WTC11 (cell line): ENCODE measurements around the gene YARS2. TPM values are rescaled to one million over a fixed set of nuclear protein-coding genes. Genes with fewer than 3 reads are reported as not detected.

Source experiments
- ATAC-seq: fragments of 200-7000 bp; cut with Tn5 transposase; 2 replicates; pipeline ENCODE4 v1.10.0; 2021; ENCODE audit warnings: mild to moderate bottlenecking, moderate library complexity
- CTCF ChIA-PET: fragments of 300-600 bp; sonication (Branson Sonifier 250); formaldehyde crosslinking; loops from one replicate; lab custom pipeline; 2021; ENCODE audit warnings: antibody characterized with exemption; lab: Charles Lee
- POLR2A ChIA-PET: fragments of 350-600 bp; sonication (Branson Sonifier 250); formaldehyde crosslinking; loops from one replicate; lab custom pipeline; 2021; ENCODE audit warnings: antibody characterized with exemption; lab: Charles Lee
- DNase-seq: peaks from one replicate; pipeline ENCODE4 v3.0.0; 2021; ENCODE audit warnings: low spot score
- H3K27ac Mint-ChIP-seq: 2 replicates; pipeline ENCODE4 v1.8.0; 2021; ENCODE audit warnings: mixed read lengths
- H3K27me3 Mint-ChIP-seq: 2 replicates; pipeline ENCODE4 v1.8.0; 2021; ENCODE audit warnings: low read depth, mild to moderate bottlenecking, moderate library complexity, mixed read lengths
- H3K36me3 Mint-ChIP-seq: 2 replicates; pipeline ENCODE4 v1.8.0; 2021; ENCODE audit warnings: mixed read lengths
- H3K4me1 Mint-ChIP-seq: 2 replicates; pipeline ENCODE4 v1.8.0; 2022; ENCODE audit warnings: mixed read lengths
- H3K4me3 Mint-ChIP-seq: 2 replicates; pipeline ENCODE4 v1.8.0; 2021; ENCODE audit warnings: mild to moderate bottlenecking, moderate library complexity, mixed read lengths
- H3K9me3 Mint-ChIP-seq: 2 replicates; pipeline ENCODE4 v1.8.0; 2021; ENCODE audit warnings: mixed read lengths
- AR ChIP-seq: fragments of 250-450 bp; sonication (Bioruptor Pico); IDR thresholded peaks from 2 replicates; pipeline ENCODE4 v1.9.0; 2021; ENCODE audit warnings: mild to moderate bottlenecking
- ATF2 ChIP-seq: sonication (generic); formaldehyde crosslinking; IDR thresholded peaks from 2 replicates; pipeline ENCODE4 v1.8.1; 2022; ENCODE audit warnings: low read depth, missing genetic modification reagents, borderline replicate concordance
- ATF6 ChIP-seq: sonication (generic); formaldehyde crosslinking; IDR thresholded peaks from 2 replicates; pipeline ENCODE4 v1.8.1; 2023; ENCODE audit warnings: mild to moderate bottlenecking, missing genetic modification reagents
- FOXK1 ChIP-seq: sonication (generic); formaldehyde crosslinking; IDR thresholded peaks from 2 replicates; pipeline ENCODE4 v1.8.0; 2022; ENCODE audit warnings: mild to moderate bottlenecking, moderate library complexity, missing genetic modification reagents
- FOXP1 ChIP-seq: sonication (generic); formaldehyde crosslinking; IDR thresholded peaks from 2 replicates; pipeline ENCODE4 v1.8.0; 2022; ENCODE audit warnings: missing genetic modification reagents, mild to moderate bottlenecking, moderate library complexity, borderline replicate concordance
- GABPB1 ChIP-seq: sonication (generic); formaldehyde crosslinking; IDR thresholded peaks from 2 replicates; pipeline ENCODE4 v1.8.1; 2023; ENCODE audit warnings: mild to moderate bottlenecking, missing genetic modification reagents
- HMGA2 ChIP-seq: fragments of 250-450 bp; sonication (Bioruptor Pico); IDR thresholded peaks from 2 replicates; pipeline ENCODE4 v1.4.0; 2021; ENCODE audit warnings: mild to moderate bottlenecking, moderate library complexity
- NR2C2 ChIP-seq: sonication (generic); formaldehyde crosslinking; IDR thresholded peaks from 2 replicates; pipeline ENCODE4 v1.8.0; 2022; ENCODE audit warnings: mild to moderate bottlenecking, missing genetic modification reagents
- NR3C1 ChIP-seq: sonication (generic); formaldehyde crosslinking; conservative IDR thresholded peaks from 2 replicates; pipeline ENCODE4 v1.8.1; 2023; ENCODE audit warnings: low read depth, mild to moderate bottlenecking, missing genetic modification reagents
- PRDM15 ChIP-seq: sonication (generic); formaldehyde crosslinking; IDR thresholded peaks from 2 replicates; pipeline ENCODE4 v1.8.0; 2022; ENCODE audit warnings: missing genetic modification reagents
- SMAD3 ChIP-seq: sonication (generic); formaldehyde crosslinking; IDR thresholded peaks from 2 replicates; pipeline ENCODE4 v1.8.0; 2022; ENCODE audit warnings: missing genetic modification reagents, mild to moderate bottlenecking, borderline replicate concordance
- SP1 ChIP-seq: sonication (generic); formaldehyde crosslinking; conservative IDR thresholded peaks from 2 replicates; pipeline ENCODE4 v1.8.1; 2022; ENCODE audit warnings: missing genetic modification reagents
- STAT6 ChIP-seq: sonication (generic); formaldehyde crosslinking; conservative IDR thresholded peaks from 2 replicates; pipeline ENCODE4 v1.8.1; 2023; ENCODE audit warnings: mild to moderate bottlenecking, low read depth, missing genetic modification reagents, moderate library complexity
- TEAD4 ChIP-seq: sonication (generic); formaldehyde crosslinking; IDR thresholded peaks from 2 replicates; pipeline ENCODE4 v1.8.0; 2022; ENCODE audit warnings: mild to moderate bottlenecking, missing genetic modification reagents
- USF1 ChIP-seq: sonication (generic); formaldehyde crosslinking; IDR thresholded peaks from 2 replicates; pipeline ENCODE4 v1.8.0; 2022; ENCODE audit warnings: mild to moderate bottlenecking, missing genetic modification reagents
- USF2 ChIP-seq: sonication (generic); formaldehyde crosslinking; IDR thresholded peaks from 2 replicates; pipeline ENCODE4 v1.8.1; 2023; ENCODE audit warnings: mild to moderate bottlenecking, missing genetic modification reagents, moderate library complexity
- ZBTB43 ChIP-seq: sonication (generic); formaldehyde crosslinking; IDR thresholded peaks from 2 replicates; pipeline ENCODE4 v1.8.1; 2023; ENCODE audit warnings: mild to moderate bottlenecking, missing genetic modification reagents
- total RNA-seq: library from RNA; stranded (reverse); gene quantifications from 3 replicates; pipeline ENCODE4 v1.2.3, GENCODE V29; 2021

YARS2 gene
- total RNA-seq, 1 experiment from 2014 or later, result 41.4 TPM

GRCh38 chr12:32736445-32736844, 19.3 kb downstream of the YARS2 start (continued):
- TF ChIP-seq SMAD3 (CRISPR knock-in tag) (no peak), ATF6 (CRISPR knock-in tag) (no peak), AR (no peak), HMGA2 (CRISPR knock-in tag) (no peak), NR2C2 (CRISPR knock-in tag) (no peak)

GRCh38 chr12:32734952-32735351, 20.7 kb downstream of the YARS2 start:
- Mint-ChIP-seq H3K36me3 (peaks cover 45% of the 10 kb centered on the region), H3K4me3 (no peak overlapping the region), H3K27ac (0 out of 2 replicates have a peak overlapping the region, but pooled peaks have one; percentile 44), H3K4me1 (peaks cover 23% of the 10 kb centered on the region), H3K9me3 (no peaks in the 10 kb centered on the region), H3K27me3 (no peaks in the 10 kb centered on the region)
- CTCF ChIA-PET, result interaction anchor here (1.6 kb wide), 1 partner anchor 20 kb away, joined by 4 read pairs; the partner anchor contains the start of gene YARS2
- ATAC-seq, result no peak
- POLR2A ChIA-PET, result interaction anchor here (0.5 kb wide), 1 partner anchor 750 kb away, joined by 5 read pairs; no protein-coding TSS in a partner anchor
- no peak for DNase-seq
- no peak for TF ChIP-seq USF1 (CRISPR knock-in tag)
- no peak for TF ChIP-seq PRDM15 (CRISPR knock-in tag)
- no peak for TF ChIP-seq GABPB1 (CRISPR knock-in tag)
- TF ChIP-seq NR3C1 (CRISPR knock-in tag), result no peak
- no peak for TF ChIP-seq TEAD4 (CRISPR knock-in tag)
- no peak for TF ChIP-seq FOXP1 (CRISPR knock-in tag)
- no peak for TF ChIP-seq FOXK1 (CRISPR knock-in tag)
- TF ChIP-seq ATF2 (CRISPR knock-in tag), result no peak
- TF ChIP-seq USF2 (CRISPR knock-in tag), result no peak
- TF ChIP-seq STAT6 (CRISPR knock-in tag), result no peak
- TF ChIP-seq ZBTB43 (CRISPR knock-in tag), result no peak
- no peak for TF ChIP-seq SP1 (CRISPR knock-in tag)
- no peak for TF ChIP-seq NR2C2 (CRISPR knock-in tag)
